ENCODE results near the gene ZFP64.

The ZFP64 gene

GRCh38 chr20:52154575-52154974 is 37.0 kb downstream of the ZFP64 start:
- H3K4me3 ChIP-seq (ENCODE audit: low read depth, low read length), result no peak overlapping the region
- WGBS (ENCODE audit: extremely low coverage, insufficient coverage, insufficient read length), result no CpG with 5 or more reads among the region's 1 CpG
- no peak overlapping the region for H3K27ac ChIP-seq (ENCODE audit: low read depth, low read length)
- H3K9me3 ChIP-seq (ENCODE audit: insufficient read depth, low read depth, low read length), result peaks cover 3% of the 10 kb centered on the region
- H3K79me1 ChIP-seq (ENCODE audit: low read length), result no peaks in the 10 kb centered on the region
- no peak overlapping the region for H4K12ac ChIP-seq (ENCODE audit: low read depth, low read length)
- no peak overlapping the region for H2BK5ac ChIP-seq (ENCODE audit: low read depth, low read length, poor library complexity)
- no peak overlapping the region for H3K4me2 ChIP-seq (ENCODE audit: low read length)
- no peak for DNase-seq
- H2AK5ac ChIP-seq (ENCODE audit: low read length), result no peak overlapping the region
- no peak overlapping the region for H3K14ac ChIP-seq (ENCODE audit: low read length)
- no peak overlapping the region for H2BK120ac ChIP-seq (ENCODE audit: insufficient read depth, low read length, poor library complexity)
- no peak overlapping the region for H2AFZ ChIP-seq (ENCODE audit: insufficient read depth, low read length, poor library complexity)
- no peak overlapping the region for H4K91ac ChIP-seq (ENCODE audit: low read depth, low read length)
- H2BK12ac ChIP-seq (ENCODE audit: low read length), result no peak overlapping the region
- H3K79me2 ChIP-seq (ENCODE audit: control insufficient read depth, insufficient read depth, low read length, poor library complexity), result no peaks in the 10 kb centered on the region
- H3K27me3 ChIP-seq (ENCODE audit: insufficient read depth, low read length), result no peaks in the 10 kb centered on the region
- no peak overlapping the region for H3K4ac ChIP-seq (ENCODE audit: low read depth, low read length)
- H3K9ac ChIP-seq (ENCODE audit: low read length), result no peak overlapping the region
- H4K8ac ChIP-seq (ENCODE audit: low read depth, low read length), result no peak overlapping the region
- H3K36me3 ChIP-seq (ENCODE audit: control insufficient read depth in 1 of 2, insufficient read depth in 2 of 2, low read length in 2 of 2), result peaks cover 24 to 25% of the 10 kb centered on the region in 2 experiments
- no peaks in the 10 kb centered on the region for H3K4me1 ChIP-seq (ENCODE audit: control insufficient read depth in 1 of 2, insufficient read depth in 2 of 2, low read length in 2 of 2)
- H3K18ac ChIP-seq (ENCODE audit: low read length), result no peak overlapping the region
- no peak overlapping the region for H3K23ac ChIP-seq (ENCODE audit: low read length)

GRCh38 chr20:52153896-52154295 is 37.7 kb downstream of the ZFP64 start:
- Histone ChIP-seq H3K36me3 (ENCODE audit: control insufficient read depth in 1 of 2, insufficient read depth in 2 of 2, low read length in 2 of 2) (peaks cover 21 to 24% of the 10 kb centered on the region in 2 experiments), H3K4me3 (ENCODE audit: low read depth, low read length) (no peak overlapping the region)
- WGBS (ENCODE audit: extremely low coverage, insufficient coverage, insufficient read length), result no CpG with 5 or more reads among the region's 7 CpGs

DNA sequence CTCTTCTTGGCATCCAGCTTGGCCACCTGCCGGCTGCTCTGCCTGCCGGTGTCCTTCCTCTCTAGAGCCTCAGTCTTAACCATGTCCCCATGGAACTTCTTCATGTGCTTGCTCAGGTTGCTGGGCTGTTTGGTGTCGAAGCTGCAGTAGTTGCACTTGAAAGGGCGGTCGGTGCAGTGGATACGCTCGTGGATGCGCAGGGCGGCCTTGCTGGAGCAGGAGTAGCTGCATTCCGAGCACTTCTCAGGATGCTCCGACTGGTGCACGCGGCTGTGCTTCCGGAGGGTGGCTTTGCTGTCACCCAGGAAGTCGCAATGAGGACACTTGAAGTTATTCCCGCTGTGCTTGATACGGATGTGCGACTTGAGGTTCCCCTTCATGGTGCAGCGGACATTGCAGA is 38.7 kb downstream of the ZFP64 start:
- Histone ChIP-seq H3K27ac (ENCODE audit: low read depth, low read length) (no peak overlapping the region), H2BK120ac (ENCODE audit: insufficient read depth, low read length, poor library complexity) (no peak overlapping the region), H2AFZ (ENCODE audit: insufficient read depth, low read length, poor library complexity) (no peak overlapping the region), H3K18ac (ENCODE audit: low read length) (no peak overlapping the region), H3K14ac (ENCODE audit: low read length) (no peak overlapping the region), H2AK5ac (ENCODE audit: low read length) (no peak overlapping the region), H3K36me3 (ENCODE audit: control insufficient read depth in 1 of 2, insufficient read depth in 2 of 2, low read length in 2 of 2) (peaks cover 15 to 18% of the 10 kb centered on the region in 2 experiments), H3K4me1 (ENCODE audit: control insufficient read depth in 1 of 2, insufficient read depth in 2 of 2, low read length in 2 of 2) (no peaks in the 10 kb centered on the region), H3K4me3 (ENCODE audit: low read depth, low read length) (no peak overlapping the region), H3K23ac (ENCODE audit: low read length) (no peak overlapping the region), H2BK5ac (ENCODE audit: low read depth, low read length, poor library complexity) (no peak overlapping the region), H3K4ac (ENCODE audit: low read depth, low read length) (no peak overlapping the region), H3K9ac (ENCODE audit: low read length) (no peak overlapping the region), H3K9me3 (ENCODE audit: insufficient read depth, low read depth, low read length) (peaks cover 3% of the 10 kb centered on the region), H3K79me1 (ENCODE audit: low read length) (no peaks in the 10 kb centered on the region), H4K91ac (ENCODE audit: low read depth, low read length) (no peak overlapping the region), H3K27me3 (ENCODE audit: insufficient read depth, low read length) (no peaks in the 10 kb centered on the region), H2BK12ac (ENCODE audit: low read length) (no peak overlapping the region), H4K12ac (ENCODE audit: low read depth, low read length) (no peak overlapping the region), H3K79me2 (ENCODE audit: control insufficient read depth, insufficient read depth, low read length, poor library complexity) (no peaks in the 10 kb centered on the region), H3K4me2 (ENCODE audit: low read length) (no peak overlapping the region), H4K8ac (ENCODE audit: low read depth, low read length) (no peak overlapping the region)
- no peak for DNase-seq
- WGBS (ENCODE audit: extremely low coverage, insufficient coverage, insufficient read length), result no CpG with 5 or more reads among the region's 19 CpGs

More at GRCh38 chr20:52153896-52154295, 37.7 kb downstream of the ZFP64 start:
- Histone ChIP-seq H4K91ac (ENCODE audit: low read depth, low read length) (no peak overlapping the region), H3K79me2 (ENCODE audit: control insufficient read depth, insufficient read depth, low read length, poor library complexity) (no peaks in the 10 kb centered on the region), H4K8ac (ENCODE audit: low read depth, low read length) (no peak overlapping the region), H3K4me1 (ENCODE audit: control insufficient read depth in 1 of 2, insufficient read depth in 2 of 2, low read length in 2 of 2) (no peaks in the 10 kb centered on the region), H3K4me2 (ENCODE audit: low read length) (no peak overlapping the region), H3K4ac (ENCODE audit: low read depth, low read length) (no peak overlapping the region), H2AK5ac (ENCODE audit: low read length) (no peak overlapping the region), H4K12ac (ENCODE audit: low read depth, low read length) (no peak overlapping the region), H2BK12ac (ENCODE audit: low read length) (no peak overlapping the region), H2BK120ac (ENCODE audit: insufficient read depth, low read length, poor library complexity) (no peak overlapping the region), H2AFZ (ENCODE audit: insufficient read depth, low read length, poor library complexity) (no peak overlapping the region), H3K14ac (ENCODE audit: low read length) (no peak overlapping the region), H3K9ac (ENCODE audit: low read length) (no peak overlapping the region), H3K9me3 (ENCODE audit: insufficient read depth, low read depth, low read length) (peaks cover 3% of the 10 kb centered on the region), H2BK5ac (ENCODE audit: low read depth, low read length, poor library complexity) (no peak overlapping the region), H3K23ac (ENCODE audit: low read length) (no peak overlapping the region), H3K27me3 (ENCODE audit: insufficient read depth, low read length) (no peaks in the 10 kb centered on the region), H3K27ac (ENCODE audit: low read depth, low read length) (no peak overlapping the region), H3K79me1 (ENCODE audit: low read length) (no peaks in the 10 kb centered on the region), H3K18ac (ENCODE audit: low read length) (no peak overlapping the region)
- no peak for DNase-seq

DNA sequence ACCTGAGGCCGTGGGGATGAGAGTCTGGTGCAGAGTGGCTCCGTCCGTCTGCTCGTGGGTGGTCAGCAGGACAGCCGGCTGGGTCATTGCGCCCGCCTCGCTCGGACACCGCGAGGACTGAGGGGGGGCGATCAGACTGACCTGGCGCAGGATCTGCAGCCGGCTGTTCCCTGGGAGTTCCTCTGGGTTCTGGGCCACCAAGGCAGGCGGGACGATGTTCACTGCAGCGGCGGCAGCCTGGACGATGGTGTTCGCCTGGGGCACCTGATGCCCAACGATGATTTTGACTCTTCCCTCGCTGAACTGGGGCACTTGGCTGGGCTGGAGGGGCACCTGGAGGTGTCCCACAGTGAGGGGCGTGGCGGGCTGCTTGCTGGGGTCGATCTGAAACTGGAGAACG is 39.2 kb downstream of the ZFP64 start:
- Histone ChIP-seq H3K18ac (ENCODE audit: low read length) (no peak overlapping the region), H3K9me3 (ENCODE audit: insufficient read depth, low read depth, low read length) (peaks cover 3% of the 10 kb centered on the region), H3K14ac (ENCODE audit: low read length) (no peak overlapping the region), H2BK120ac (ENCODE audit: insufficient read depth, low read length, poor library complexity) (no peak overlapping the region), H3K79me2 (ENCODE audit: control insufficient read depth, insufficient read depth, low read length, poor library complexity) (no peaks in the 10 kb centered on the region), H3K79me1 (ENCODE audit: low read length) (no peaks in the 10 kb centered on the region), H3K36me3 (ENCODE audit: control insufficient read depth in 1 of 2, insufficient read depth in 2 of 2, low read length in 2 of 2) (peaks cover 15 to 18% of the 10 kb centered on the region in 2 experiments), H3K27ac (ENCODE audit: low read depth, low read length) (no peak overlapping the region), H4K91ac (ENCODE audit: low read depth, low read length) (no peak overlapping the region), H3K4me1 (ENCODE audit: control insufficient read depth in 1 of 2, insufficient read depth in 2 of 2, low read length in 2 of 2) (no peaks in the 10 kb centered on the region), H4K12ac (ENCODE audit: low read depth, low read length) (no peak overlapping the region), H2AFZ (ENCODE audit: insufficient read depth, low read length, poor library complexity) (no peak overlapping the region), H2AK5ac (ENCODE audit: low read length) (no peak overlapping the region), H4K8ac (ENCODE audit: low read depth, low read length) (no peak overlapping the region), H3K4me2 (ENCODE audit: low read length) (no peak overlapping the region), H3K4ac (ENCODE audit: low read depth, low read length) (no peak overlapping the region), H3K23ac (ENCODE audit: low read length) (no peak overlapping the region), H2BK5ac (ENCODE audit: low read depth, low read length, poor library complexity) (no peak overlapping the region), H3K4me3 (ENCODE audit: low read depth, low read length) (no peak overlapping the region), H2BK12ac (ENCODE audit: low read length) (no peak overlapping the region), H3K27me3 (ENCODE audit: insufficient read depth, low read length) (no peaks in the 10 kb centered on the region), H3K9ac (ENCODE audit: low read length) (no peak overlapping the region)
- no peak for DNase-seq
- no CpG with 5 or more reads among the region's 26 CpGs for WGBS (ENCODE audit: extremely low coverage, insufficient coverage, insufficient read length)
